Stimulated activated naive CD8-positive, alpha-beta T cell treated with anti-CD3 and anti-CD28 coated beads, Interleukin-15, Interleukin-2, amounts not matched to agents 100 ng/mL and 50 ng/mL, for 24 hours (primary cell): ENCODE data around the gene C16orf95.

Experiments
- H3K27ac Mint-ChIP-seq: one replicate; pipeline ENCODE4 v1.8.0; 2021; ENCODE audit warnings: mild to moderate bottlenecking, mixed read lengths
- H3K27me3 Mint-ChIP-seq: one replicate; pipeline ENCODE4 v1.8.0; 2021; ENCODE audit warnings: mixed read lengths
- H3K36me3 Mint-ChIP-seq: one replicate; pipeline ENCODE4 v1.8.0; 2021; ENCODE audit warnings: low read depth, mixed read lengths
- H3K4me1 Mint-ChIP-seq: one replicate; pipeline ENCODE4 v1.8.0; 2021; ENCODE audit warnings: low read depth, mixed read lengths
- H3K4me3 Mint-ChIP-seq: one replicate; pipeline ENCODE4 v1.8.0; 2021; ENCODE audit warnings: mild to moderate bottlenecking, mixed read lengths
- H3K9me3 Mint-ChIP-seq: one replicate; pipeline ENCODE4 v1.8.0; 2021; ENCODE audit warnings: mixed read lengths

The C16orf95 gene

DNA sequence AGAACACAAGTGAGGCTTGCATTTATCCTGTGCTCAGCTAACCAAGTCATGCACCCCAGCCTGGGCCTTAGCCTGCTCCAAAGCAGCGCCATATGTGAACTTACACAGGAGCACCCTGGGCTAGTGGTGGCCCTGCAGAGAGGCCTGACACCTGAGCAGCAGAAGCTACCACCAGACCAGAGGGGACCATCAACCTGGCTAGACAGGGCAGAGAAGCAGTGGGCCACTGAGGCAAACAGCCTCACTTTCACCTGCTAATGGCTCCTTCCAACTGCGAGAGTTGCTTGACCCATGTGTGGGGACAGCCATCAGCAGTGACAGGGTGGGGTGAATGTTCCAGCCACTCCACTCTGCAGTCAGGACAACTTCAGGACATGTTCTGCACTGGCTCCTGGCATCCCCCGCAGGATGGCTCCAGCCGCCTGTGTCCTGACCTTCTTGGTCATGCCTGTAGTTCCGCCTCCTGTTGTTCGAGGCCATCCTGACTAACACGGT lies 2.9 kb upstream of the C16orf95 start:
- Mint-ChIP-seq H3K9me3 (no peaks in the 10 kb centered on the region), H3K4me3 (no peak overlapping the region), H3K36me3 (peaks cover 16% of the 10 kb centered on the region), H3K27ac (no peak overlapping the region), H3K4me1 (peaks cover 21% of the 10 kb centered on the region), H3K27me3 (no peaks in the 10 kb centered on the region)

DNA sequence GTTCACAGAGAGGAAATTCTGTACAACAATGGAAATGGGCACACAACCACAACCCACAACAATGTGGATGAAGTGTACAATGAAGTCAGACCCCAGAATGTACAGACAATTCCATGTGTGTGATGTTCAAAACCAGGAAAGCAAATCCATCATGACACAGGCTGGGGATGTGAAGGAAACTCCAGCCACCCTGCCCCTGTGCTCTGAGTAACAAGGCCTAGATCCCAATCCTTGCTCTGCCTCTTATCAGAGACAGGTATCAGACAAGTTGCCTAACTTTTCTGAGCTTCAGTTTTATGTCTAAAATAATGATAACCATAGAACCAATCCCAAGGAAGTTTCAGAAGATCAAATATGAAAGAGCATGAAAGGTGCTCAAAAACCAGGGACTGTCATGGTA lies 1.8 kb upstream of the C16orf95 start:
- peak overlapping the region; percentile 97 for H3K4me3 Mint-ChIP-seq
- H3K36me3 Mint-ChIP-seq = peaks cover 16% of the 10 kb centered on the region
- H3K27ac Mint-ChIP-seq = peak overlapping the region; percentile 98

DNA sequence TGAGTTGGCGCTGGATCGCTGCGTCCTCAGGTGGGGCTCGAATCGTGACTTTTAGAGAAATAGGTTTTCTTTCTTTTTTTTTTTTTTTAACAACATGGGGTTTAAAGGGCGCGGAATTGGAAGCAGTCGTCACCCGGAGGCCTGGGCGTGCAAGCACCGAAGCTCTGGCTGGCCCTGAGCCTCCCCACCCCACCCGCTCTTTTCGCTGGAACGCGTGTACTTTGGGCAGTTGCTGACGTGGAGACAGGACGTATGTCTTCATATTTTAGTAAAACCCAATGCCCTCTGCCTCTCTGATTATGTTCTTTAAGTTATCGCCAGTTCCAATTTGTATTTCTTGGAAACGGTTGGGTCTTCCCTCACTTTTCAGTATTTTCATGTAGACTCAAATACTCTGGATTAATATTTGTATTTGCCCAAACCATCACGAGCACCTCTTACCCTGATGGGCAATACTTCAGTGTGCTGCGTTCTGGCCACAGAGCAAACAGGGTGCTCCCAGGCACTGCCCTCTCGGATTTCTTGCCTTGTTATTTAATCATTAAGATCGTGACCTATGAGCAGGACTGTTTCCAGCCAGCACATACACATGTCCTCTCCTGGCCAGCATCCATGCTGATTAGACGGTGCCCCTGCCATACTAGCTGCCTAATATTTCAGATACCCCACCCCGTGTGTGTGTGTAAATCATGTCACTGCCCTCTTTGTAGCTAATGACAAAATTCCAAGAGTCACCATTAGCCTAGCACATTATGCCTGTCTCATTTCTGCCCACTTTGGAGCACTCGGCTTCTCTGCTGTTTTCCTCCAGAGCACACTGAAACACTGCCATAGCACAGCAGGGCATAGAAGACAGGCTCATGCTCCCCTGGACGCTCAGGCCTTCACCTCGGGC lies 805 bp upstream of the C16orf95 start:
- Mint-ChIP-seq H3K9me3 (no peaks in the 10 kb centered on the region), H3K36me3 (peaks cover 16% of the 10 kb centered on the region), H3K27me3 (no peaks in the 10 kb centered on the region), H3K4me1 (peaks cover 21% of the 10 kb centered on the region), H3K27ac (peak overlapping the region; percentile 98), H3K4me3 (peak overlapping the region; percentile 97)

More for the DNA sequence above, 1.8 kb upstream of the C16orf95 start:
- Mint-ChIP-seq H3K27me3 (no peaks in the 10 kb centered on the region), H3K9me3 (no peaks in the 10 kb centered on the region), H3K4me1 (peaks cover 21% of the 10 kb centered on the region)

DNA sequence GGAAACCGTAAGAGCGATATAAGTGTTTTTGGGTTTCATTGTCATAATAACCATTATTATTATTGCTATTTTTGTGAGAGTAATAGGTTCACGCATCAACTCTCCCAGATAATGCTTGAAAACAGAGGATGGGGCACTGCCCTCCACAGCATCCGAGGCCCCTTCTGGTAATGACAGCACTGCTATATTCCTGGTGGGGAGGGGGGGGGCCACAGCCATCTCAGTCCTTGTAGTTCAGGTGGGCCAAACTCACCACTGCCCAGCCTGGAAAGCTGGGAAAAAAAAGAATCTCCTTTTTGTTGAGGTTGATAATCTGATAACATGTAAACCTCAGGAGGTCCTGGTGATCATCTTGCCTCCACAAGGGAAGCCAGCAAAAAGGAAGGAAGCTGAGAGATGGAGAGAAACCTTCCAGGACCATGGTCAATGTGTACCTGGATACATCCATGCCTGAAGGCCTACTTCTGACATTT lies 706 bp downstream of the C16orf95 start:
- Mint-ChIP-seq H3K27me3 (no peaks in the 10 kb centered on the region), H3K36me3 (peaks cover 16% of the 10 kb centered on the region), H3K4me3 (peak overlapping the region; percentile 97), H3K4me1 (peaks cover 21% of the 10 kb centered on the region), H3K9me3 (no peaks in the 10 kb centered on the region), H3K27ac (peak overlapping the region; percentile 98)

GRCh38 chr16:87314990-87315420 lies 2.2 kb downstream of the C16orf95 start:
- H3K9me3 Mint-ChIP-seq = no peaks in the 10 kb centered on the region
- peaks cover 16% of the 10 kb centered on the region for H3K36me3 Mint-ChIP-seq
- H3K27me3 Mint-ChIP-seq = no peaks in the 10 kb centered on the region
- no peak overlapping the region for H3K4me3 Mint-ChIP-seq
- H3K27ac Mint-ChIP-seq = no peak overlapping the region
- H3K4me1 Mint-ChIP-seq = peaks cover 21% of the 10 kb centered on the region

- Mint-ChIP-seq H3K36me3 (peaks cover 6% of the 10 kb centered on the region), H3K27ac (no peak overlapping the region), H3K27me3 (no peaks in the 10 kb centered on the region), H3K4me3 (no peak overlapping the region), H3K4me1 (peaks cover 10% of the 10 kb centered on the region), H3K9me3 (peaks cover 4% of the 10 kb centered on the region)
Observed at GRCh38 chr16:87312008-87312407, 5.2 kb downstream of the C16orf95 start.

- H3K36me3 Mint-ChIP-seq = peaks cover 6% of the 10 kb centered on the region
- no peak overlapping the region for H3K4me3 Mint-ChIP-seq
- no peaks in the 10 kb centered on the region for H3K27me3 Mint-ChIP-seq
- H3K9me3 Mint-ChIP-seq = peaks cover 4% of the 10 kb centered on the region
- peaks cover 6% of the 10 kb centered on the region for H3K4me1 Mint-ChIP-seq
- H3K27ac Mint-ChIP-seq = no peak overlapping the region
Observed at GRCh38 chr16:87311387-87311786, 5.8 kb downstream of the C16orf95 start.

DNA sequence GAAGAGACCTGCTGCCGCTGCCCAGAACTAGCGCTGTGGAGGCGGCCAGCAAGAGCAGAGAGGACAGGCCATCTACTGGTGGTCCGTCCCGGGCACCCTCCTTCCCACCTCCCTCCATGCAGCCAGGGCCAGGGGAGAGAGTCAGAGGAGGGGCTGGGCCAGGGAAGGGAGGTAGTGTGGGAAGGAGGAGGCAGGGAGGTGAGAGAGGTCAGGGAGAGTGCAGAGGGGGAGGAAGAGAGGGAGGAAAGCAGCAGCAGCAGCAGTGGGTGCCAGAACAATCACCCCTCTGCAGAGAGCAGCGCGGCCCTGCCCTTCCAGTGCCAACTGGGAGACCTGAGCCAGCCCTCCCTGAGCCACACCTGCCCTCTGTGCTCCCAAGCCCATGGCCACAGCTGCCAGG lies 6.6 kb downstream of the C16orf95 start:
- Mint-ChIP-seq H3K27me3 (no peaks in the 10 kb centered on the region), H3K27ac (no peak overlapping the region)

GRCh38 chr16:87309620-87310525 lies 7.3 kb downstream of the C16orf95 start:
- Mint-ChIP-seq H3K4me3 (no peak overlapping the region), H3K27me3 (no peaks in the 10 kb centered on the region), H3K9me3 (peaks cover 4% of the 10 kb centered on the region), H3K27ac (no peak overlapping the region), H3K4me1 (peaks cover 6% of the 10 kb centered on the region), H3K36me3 (peaks cover 6% of the 10 kb centered on the region)

More for the DNA sequence above, 6.6 kb downstream of the C16orf95 start:
- Mint-ChIP-seq H3K9me3 (peaks cover 4% of the 10 kb centered on the region), H3K4me3 (no peak overlapping the region), H3K36me3 (peaks cover 6% of the 10 kb centered on the region), H3K4me1 (peaks cover 6% of the 10 kb centered on the region)

GRCh38 chr16:87308826-87309225 lies 8.4 kb downstream of the C16orf95 start:
- Mint-ChIP-seq H3K27me3 (no peaks in the 10 kb centered on the region), H3K27ac (no peak overlapping the region), H3K4me1 (peaks cover 8% of the 10 kb centered on the region), H3K36me3 (peaks cover 6% of the 10 kb centered on the region), H3K4me3 (no peak overlapping the region), H3K9me3 (peaks cover 4% of the 10 kb centered on the region)

DNA sequence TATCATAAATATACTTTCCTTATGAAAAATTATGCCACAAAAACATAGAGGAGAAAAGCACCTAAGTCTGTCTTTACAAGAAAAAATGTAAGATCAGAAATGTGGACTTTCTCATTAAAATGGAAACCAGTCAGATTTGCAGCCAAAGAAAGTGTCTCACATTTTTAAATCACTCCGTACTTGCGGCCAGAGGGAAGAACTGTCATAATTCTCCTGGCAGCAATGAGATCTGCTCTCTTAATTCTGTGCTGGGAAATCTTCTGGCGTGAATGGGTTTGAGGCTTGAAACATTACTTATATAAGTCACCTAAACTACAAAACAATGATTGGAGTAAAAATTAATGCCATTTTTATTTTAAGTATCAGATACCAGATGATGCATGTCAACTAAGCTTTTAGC lies 10.7 kb downstream of the C16orf95 start:
- no peak overlapping the region for H3K4me3 Mint-ChIP-seq

GRCh38 chr16:87305505-87306391 lies 11.4 kb downstream of the C16orf95 start:
- Mint-ChIP-seq H3K4me1 (peaks cover 14% of the 10 kb centered on the region), H3K9me3 (peaks cover 4% of the 10 kb centered on the region), H3K36me3 (peaks cover 6% of the 10 kb centered on the region), H3K4me3 (no peak overlapping the region), H3K27ac (no peak overlapping the region), H3K27me3 (no peaks in the 10 kb centered on the region)

More for the DNA sequence above, 10.7 kb downstream of the C16orf95 start:
- Mint-ChIP-seq H3K4me1 (peaks cover 14% of the 10 kb centered on the region), H3K9me3 (peaks cover 4% of the 10 kb centered on the region), H3K27ac (no peak overlapping the region), H3K27me3 (no peaks in the 10 kb centered on the region), H3K36me3 (peaks cover 6% of the 10 kb centered on the region)

DNA sequence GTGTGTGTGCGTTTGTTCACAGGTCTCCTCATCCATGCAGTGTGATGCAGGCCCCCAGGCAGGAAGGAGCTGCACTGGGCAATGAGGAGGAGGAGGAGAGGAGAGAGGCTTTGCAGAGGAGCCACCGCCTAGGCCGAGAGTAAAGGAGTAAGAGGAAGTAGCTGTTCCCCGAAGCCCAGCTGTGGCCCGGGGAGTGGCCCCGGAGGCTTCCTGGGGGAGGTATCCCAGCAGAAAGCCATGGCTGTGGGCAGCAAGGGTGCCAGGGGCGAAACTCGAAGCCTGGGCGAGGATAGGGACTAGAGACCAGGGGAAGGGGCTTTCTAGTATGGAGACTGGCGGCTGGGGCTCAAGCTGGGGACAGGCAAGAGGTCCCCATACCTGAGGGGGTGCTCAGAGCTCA lies 12.2 kb downstream of the C16orf95 start:
- peaks cover 14% of the 10 kb centered on the region for H3K4me1 Mint-ChIP-seq

GRCh38 chr16:87303962-87304521 lies 13.2 kb downstream of the C16orf95 start:
- Mint-ChIP-seq H3K4me1 (peaks cover 13% of the 10 kb centered on the region), H3K36me3 (peaks cover 6% of the 10 kb centered on the region), H3K9me3 (peaks cover 4% of the 10 kb centered on the region), H3K27ac (peak overlapping the region; percentile 49), H3K27me3 (no peaks in the 10 kb centered on the region), H3K4me3 (no peak overlapping the region)

More for the DNA sequence above, 12.2 kb downstream of the C16orf95 start:
- peaks cover 6% of the 10 kb centered on the region for H3K36me3 Mint-ChIP-seq
- H3K4me3 Mint-ChIP-seq = no peak overlapping the region
- no peaks in the 10 kb centered on the region for H3K27me3 Mint-ChIP-seq
- peaks cover 4% of the 10 kb centered on the region for H3K9me3 Mint-ChIP-seq
- no peak overlapping the region for H3K27ac Mint-ChIP-seq
